Fibroblast of the conjunctiva (primary cell): Measurements from ENCODE around the gene WWTR1.

ENCODE experiments used
- DNase-seq: peaks from one replicate; pipeline ENCODE4 v3.0.0-alpha.2; 2010; ENCODE audit warnings: low read depth

WWTR1 gene

DNA sequence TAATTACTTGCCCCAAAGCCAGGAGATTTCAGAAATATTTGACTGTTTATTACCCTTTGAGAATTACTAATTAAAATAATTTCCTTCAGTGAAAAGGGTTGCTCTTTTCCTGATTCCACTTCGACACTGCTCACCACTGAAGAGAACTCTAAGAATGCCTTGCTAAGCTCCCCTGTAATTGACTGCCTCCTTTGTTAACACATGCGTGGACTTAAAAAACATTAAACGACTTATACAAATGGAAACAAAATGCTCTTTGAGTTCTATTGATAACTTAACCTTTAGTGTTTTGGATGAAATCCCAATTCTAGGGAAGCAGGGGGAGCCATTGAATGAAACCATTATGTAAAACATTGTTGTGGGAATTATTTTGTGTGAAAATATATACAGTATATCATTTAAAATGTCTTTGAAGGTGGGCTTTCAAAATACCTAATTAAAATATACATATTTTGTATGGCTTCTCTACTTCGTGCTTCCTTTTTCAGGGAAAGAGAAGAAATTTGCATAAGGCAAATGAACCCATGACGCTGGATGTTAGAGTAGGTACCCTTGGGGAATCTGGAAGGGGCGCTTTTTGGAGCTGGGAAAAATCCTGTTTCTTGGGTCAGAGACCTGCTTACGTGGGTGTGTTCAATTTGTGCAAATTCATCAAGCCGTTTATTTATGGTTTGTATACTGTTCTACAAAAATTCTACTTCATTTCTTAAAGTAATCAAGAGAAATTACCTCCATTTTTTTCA lies 64.2 kb downstream of the WWTR1 start:
- DNase-seq = no peak

DNA sequence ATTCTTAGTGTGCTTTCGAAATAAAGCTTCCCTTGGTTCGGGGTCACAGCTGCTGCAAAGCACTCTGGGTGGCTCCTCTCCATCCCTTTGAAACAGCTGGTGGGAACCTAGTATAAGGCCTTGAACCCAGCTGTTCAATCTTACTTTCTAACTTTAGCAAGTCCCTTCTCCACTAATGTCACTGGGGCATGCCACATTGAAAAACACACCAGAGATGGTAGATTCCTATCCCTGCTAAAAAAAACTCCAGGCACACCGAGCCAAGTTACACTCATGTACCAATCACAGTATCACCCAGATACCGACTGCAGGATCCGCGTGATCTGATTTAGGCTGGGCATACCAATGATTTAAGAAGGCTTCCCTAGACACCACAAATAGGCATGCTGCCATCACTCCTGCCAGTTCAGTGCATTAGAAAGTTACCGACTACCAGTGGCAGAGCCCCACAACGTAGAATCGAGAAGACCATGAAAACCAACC lies 65.0 kb downstream of the WWTR1 start:
- DNase-seq = no peak

DNA sequence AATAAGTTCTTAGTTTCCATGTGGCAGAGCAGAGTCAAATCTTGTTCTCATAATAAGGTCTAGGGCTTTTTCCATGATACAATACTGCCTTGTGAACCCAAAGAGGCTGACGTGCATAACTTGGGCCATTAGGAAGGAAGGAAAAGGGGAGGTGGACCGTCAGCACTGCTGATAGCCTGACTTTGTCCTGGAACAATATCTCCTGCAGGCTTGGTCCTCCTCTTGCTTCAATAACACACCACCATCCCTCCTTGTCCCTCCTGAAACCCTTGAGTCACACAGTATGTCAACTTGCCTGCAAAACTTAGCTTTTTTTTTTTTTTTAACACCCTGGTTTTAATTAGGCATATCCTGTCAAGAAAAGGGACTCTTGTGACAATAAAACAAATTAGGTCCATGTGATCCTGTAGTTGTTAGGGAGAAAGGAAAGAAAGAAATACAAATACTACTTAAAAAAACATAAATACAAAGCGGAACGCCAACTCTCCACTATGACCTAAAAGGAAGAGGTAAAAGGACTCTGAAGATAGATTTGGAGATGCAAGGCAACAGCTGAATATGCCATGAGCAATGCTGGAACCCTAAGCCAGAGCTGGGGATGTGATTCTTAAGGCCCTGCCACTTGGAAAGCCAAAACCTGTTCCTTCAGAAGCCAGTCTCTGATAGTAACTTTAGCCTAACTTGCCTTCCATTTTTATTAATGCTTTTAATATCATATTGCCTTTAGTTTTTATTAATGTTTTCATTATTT lies 67.0 kb downstream of the WWTR1 start:
- DNase-seq = no peak

DNA sequence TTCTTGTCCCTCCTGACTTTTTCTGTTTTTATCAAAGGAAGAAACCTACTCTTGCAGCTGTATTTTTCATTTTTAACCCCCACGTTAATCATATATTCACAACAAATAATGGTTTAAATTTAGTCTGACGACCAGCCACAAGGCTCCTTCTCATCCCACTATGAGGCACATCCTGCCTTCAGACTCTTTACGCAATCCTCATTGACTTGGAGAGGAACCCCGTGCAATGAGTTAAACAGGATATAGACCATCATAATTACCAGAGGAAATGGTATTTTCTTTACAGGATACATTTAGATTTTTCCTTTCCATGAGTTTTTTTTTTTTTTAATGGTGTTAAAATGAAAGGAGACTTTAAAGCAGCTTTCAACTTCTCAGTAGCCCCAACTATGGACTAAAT lies 68.5 kb downstream of the WWTR1 start:
- DNase-seq = no peak

DNA sequence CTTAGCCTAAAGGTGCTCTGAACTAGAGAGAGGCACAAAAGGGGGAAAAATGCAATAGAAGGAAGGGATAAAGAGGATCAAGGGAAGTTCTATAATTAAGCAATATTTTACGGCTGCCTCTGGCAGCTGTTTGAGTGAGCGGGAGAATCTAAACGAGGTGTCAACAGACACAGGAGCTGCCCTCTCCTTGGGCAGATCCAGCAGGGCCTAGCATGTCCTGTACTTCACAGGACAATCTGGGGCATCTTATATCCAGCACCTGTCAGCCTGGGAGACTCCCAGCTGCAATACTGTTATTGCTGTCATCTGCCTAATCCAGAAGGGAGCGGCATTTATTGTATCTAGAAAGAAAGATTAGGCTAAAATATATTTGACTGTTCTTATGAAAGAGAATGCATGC lies 68.9 kb downstream of the WWTR1 start:
- DNase-seq = no peak

DNA sequence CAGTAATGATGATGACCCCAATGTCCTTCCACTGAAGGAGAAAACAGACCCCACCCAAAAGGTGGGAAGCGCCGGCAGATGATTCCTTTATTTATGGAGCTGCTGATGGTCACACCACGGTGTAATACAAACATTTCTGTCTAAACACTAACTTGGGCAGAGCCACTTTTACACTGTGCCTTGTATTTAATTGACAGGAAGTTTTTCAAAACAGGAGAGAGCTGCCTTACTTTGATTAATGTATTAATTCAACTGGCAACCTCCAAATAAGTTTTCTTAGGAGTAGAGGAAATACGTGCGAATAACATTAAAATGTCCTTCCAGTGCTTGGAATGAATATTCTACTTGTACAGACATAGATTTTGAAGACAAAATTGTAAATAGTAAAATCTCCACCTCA lies 70.4 kb downstream of the WWTR1 start:
- no peak for DNase-seq

DNA sequence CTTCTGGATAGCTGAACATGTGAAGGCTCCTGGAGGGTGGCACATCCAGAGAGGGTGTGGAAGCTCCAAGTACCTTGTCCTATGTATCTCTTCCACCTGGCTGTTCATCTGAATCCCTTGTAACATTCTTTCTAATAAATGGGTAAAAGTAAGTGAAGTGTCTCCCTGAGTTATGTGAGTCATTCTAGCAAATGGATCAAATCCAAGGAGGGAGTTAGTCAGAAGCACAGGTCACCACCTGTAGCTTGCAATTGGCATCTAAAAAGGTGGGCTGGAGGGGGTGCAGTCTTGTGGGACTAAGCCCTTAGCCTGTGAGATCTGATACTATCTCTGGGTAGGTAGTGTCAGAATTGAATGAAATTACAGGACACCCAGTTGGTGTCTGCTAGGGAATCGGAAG lies 71.0 kb downstream of the WWTR1 start:
- DNase-seq = no peak

DNA sequence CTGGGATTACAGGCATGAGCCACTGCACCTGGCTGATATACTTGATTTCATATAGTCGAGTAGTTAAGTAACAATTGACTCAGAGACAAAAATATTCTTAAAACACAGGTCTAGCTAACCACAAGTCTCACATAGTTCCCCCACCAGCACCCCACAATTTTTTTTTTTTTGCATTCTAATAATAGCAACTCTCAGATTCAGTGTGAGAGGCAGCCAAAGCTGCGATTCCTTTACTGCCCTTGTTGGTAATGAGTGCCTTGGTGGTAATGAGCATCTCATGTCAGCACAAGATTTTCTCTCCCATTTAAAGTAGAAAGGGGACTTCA lies 72.5 kb downstream of the WWTR1 start:
- DNase-seq = no peak

DNA sequence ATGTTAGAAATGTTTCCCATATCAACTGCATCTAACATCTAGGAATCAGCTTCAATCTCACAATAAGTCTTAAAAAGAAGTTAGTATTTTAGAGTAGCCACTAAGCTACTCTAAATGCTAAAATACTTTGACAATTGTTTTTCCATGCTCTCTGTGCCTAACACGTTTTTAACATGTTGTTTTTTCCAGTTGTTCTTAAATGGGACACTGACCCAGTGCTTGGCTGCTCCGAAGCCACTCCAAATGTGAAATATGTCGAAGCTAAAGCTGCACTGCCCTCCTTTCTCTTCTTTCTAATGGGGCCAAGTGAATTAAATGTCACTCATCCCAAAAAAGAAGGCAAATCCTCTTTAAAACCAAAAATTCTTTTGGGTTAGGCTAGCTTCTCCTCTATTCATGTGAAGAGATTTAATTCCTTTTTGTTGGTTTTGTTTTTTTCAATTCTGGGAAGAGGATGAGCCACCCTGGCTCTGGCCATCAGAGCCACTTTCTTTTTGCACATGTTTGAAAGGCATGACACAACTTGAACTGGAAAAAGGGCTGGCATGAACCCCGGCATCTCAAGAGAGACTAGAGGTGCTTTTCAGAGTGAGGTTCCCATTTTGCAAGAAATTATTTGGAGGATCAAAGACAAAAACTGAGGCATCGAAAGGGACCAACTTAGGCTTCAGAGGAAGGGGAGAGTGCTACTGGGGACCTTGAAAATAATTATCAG lies 73.7 kb downstream of the WWTR1 start:
- no peak for DNase-seq

DNA sequence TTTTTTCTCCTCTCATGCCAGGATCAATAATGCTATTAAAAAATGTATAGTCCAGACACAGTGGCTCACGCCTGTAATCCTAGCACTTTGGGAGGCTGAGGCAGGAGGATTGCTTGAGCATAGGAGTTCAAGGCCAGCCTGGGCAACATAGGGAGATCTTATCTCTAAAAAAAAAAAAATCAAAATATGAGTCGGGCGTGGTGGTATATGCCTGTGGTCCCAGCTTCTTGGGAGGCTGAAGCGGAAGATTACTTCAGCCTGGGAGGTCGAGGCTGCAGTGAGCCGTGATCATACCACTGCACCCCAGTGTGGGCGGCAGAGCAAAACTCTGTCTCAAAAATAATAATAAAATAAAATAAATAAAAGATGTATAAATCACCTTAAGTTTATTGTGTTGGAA lies 75.4 kb downstream of the WWTR1 start:
- no peak for DNase-seq

DNA sequence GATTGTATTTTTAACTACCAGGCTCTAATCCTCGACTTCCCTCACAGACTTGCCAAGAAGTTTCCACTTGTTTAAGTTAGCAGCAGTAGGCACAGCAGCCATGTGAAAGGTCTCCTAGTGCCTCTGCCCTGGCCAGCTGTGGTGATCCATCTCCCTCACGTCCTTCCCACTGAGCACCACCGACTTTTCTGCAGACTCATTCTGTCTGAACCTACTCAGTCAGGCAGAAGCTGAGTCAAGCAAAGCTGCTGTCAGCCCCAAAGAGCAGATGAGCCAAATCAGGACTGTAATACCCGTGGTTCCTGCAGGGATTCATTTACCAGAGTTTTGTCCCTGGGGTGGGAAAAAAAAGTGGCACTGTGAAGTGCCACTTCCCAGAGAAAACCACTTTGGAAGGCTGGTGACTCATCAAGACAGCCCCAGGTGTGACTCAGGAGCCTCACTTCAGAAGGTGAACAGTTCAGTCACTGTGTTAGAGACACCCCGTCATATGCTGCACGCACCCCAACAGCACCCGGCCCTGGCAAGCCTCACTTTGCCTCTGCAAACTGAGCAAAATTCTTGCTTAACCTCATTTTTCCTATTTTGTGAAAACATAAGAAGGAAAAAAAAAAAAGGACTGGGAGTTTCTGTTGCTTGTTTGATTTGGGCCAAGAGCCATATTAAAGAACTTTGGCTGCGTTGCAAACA lies 76.0 kb downstream of the WWTR1 start:
- DNase-seq = peak; percentile 68

DNA sequence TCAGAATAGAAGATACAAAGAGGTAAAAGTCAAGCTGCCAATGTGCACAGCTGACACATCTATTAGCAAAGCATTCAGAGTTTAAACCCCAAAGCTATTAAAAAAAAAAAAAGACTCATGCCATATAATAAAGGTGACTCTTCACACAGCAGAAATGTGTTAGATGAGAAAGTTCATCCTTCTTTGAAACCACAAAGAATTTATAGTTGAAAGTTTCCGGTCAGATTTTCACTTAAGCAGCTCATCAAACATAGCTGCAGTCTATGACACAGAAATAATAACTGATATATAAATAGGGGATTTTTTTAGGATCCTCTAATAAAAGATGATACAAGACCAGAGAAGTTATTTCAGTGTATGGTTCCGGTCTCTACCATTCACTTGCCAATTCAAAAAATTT lies 76.6 kb downstream of the WWTR1 start:
- no peak for DNase-seq

DNA sequence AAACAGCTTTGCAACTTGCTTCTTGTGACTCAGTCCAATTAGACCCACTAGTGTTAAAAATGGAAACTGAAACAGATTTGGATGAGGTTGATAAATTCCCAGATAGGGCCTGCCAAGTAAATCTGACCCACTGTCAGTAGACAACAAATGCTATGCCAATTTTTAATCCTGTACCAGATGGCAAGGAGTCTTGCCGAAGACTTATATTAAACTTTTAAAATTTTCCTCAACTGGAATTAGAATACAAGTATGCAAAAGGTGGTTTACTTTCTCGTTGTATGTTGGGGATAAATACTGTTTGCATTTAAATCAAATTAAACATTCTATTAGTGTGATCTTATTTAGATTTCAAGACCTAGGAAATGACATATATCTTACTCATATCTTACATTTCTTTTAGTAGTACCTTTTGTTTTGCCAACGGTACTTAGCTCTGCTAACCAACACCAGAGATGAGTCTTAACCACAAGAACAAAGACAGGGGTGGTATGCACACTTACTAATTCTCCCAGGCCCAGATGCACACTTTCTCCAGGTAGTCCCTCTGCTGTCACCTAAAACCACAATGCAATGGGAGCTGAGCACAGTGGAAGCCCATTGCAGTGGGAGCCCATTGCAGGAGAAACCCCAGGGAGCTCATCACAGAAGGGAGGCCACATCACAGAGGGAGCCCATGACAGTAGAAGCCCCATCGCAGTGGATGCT lies 77.8 kb downstream of the WWTR1 start:
- peak; percentile 44 for DNase-seq

DNA sequence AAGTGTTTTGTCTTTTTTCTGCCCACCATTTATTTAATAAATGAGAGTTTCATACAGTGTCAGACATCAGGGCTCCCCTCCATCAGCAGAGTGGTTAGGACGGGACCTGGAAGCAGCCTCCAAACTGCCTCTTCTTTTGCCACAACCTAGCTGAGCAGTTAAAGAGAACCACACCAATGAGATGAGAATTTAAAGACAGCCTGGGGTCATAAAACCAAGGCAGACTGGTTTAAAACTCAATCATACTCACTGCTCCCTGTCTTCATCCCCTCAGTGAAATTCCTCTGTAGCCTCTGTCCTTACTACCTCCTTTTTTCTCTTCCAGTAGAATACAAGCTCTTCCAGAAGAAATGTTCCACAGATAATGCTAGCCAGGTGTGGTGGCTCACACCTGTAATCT lies 78.7 kb downstream of the WWTR1 start:
- no peak for DNase-seq

DNA sequence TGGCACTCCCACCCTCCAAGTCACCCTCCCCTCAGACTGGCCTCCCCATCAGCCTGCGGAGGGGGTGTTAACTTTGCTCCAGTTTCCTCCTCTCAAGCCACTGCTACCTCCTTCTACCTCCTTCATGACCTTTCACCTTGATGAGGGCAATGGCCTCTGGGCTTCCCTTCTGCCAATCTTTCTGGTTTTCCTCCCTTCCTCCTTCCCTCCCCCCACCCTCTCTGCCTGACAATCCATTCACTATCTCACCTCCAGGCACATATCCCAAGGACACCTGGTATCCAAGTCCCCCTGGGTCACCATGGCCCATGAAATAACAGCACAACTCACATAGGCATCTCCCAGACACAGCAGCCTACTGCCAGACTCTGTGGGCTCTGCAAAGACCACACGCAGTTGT lies 80.0 kb downstream of the WWTR1 start:
- no peak for DNase-seq

DNA sequence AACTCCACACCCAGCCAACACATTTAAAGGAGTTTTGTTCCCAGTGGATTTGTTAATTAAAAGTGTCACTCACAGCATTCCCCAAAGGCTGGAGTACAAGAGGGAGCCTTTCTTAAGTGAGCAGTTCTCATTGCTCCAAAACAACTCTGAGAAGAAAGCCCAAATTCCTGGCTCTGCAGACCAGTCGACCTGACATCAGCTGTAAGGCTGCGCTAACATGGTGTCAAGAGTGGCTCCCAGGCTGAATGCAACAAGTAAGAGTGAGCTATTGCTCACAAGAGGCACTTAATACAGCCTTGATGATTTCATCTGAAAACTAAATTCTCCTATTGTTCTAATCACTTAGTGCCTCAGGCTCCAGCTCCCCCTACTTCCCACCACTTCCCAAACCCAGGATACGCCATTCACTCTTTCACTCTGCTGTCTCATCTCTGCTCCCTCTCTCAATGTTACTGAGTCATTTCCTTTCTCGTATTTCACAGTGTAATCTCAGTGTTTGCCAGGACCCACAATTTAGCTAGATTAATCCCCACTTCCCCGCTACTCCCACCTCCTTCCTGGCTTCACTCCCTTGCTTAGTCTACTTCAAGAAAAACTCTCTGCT lies 81.8 kb downstream of the WWTR1 start:
- peak; percentile 88 for DNase-seq

DNA sequence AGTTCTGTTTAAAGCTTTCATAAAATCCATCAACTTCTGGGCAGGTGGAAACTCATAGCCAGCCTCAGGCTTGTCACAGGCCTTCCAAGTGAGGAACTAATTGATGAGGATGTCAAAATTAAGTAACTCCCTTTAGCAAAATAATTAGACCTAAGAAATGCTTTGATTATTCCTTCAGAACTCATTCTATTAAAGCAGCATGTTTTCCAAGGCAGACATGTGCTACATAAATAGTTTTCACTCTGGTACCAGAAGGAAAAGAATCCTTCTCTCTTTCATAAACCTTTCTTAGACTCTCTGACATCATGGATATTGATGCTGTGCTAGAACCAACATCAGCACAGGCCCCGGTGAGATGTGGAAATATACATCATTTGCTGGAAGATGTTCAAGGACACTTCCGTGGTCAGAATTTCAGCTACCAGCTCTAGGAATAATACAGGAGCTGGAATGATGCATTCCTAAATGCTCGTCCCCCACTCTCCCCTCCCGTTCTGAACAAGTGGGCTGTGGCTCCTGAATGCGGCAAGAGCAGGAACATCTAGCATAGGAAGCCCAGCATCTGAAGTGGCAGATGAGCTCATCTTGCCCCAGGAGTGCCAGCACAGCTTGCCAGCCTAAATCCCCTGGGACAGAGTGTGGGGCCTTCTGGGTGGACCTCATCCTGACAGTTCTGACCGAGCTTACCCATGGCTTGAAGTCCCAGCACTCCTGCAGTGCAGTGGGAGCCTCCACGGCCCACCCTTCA lies 82.4 kb downstream of the WWTR1 start:
- peak; percentile 84 for DNase-seq

DNA sequence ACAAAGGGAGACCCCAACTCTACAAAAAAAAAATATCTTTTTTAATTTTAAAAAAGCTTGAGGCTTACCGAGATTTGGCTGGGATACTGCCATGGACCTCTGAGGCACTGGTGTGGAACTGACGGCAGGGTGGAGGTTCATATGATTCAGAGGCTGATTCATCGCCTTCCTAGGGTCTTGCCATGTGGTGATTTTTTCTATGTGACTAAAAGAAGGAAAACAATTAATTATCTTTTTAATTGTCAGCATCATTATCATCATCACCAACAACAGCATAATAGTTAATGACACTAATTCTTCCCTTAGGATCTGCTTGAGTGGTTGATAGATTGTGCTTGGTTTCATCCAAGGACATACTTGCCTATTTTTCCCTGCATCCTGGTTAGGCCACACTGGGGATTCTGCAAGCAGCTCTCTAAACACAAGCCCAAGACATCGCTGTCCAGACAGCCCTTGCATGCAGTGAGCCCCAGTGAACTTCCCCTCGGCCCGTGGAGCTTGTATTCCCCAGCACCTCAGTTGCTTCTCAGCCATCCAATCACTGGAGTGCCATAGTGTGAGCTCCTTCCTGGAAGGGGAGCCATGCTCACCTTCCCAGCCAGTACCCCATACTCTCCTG lies 84.9 kb downstream of the WWTR1 start:
- peak; percentile 41 for DNase-seq

DNA sequence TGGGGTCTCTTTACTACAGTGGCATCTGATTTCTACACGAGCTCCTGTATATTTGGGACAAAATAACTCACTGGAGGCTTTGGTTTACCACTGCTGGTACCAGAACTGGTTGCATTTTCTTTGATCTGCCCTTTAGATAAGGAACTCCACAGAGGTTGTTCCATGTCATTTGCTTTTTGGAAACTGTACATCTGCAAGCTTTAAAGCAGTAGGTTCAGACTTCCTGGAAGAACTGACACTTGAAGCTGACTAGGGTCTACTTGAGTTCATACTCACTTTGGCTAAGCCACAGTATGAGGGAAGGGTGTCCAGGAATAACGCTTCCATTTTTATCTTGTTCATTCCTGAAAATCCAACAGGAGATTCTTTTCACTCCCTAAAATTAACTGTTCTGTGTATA lies 86.4 kb downstream of the WWTR1 start:
- no peak for DNase-seq

DNA sequence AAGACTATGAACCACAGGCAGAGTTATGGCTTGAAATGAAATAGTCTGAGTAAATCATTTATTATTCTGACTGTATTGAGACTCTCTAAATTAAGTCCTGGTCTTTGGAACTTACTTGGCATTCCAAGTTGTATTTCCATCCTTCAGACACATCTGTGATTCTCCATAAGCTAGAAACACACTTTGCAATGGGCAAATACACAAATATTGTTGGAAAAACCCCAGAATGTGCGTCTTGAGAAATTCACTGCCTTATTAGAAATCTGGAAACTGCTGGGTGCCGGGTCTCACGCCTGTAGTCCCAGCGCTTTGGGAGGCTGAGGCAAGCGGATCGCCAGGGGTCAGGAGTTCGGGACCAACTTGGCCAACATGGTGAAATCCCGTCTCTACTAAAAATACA lies 87.8 kb downstream of the WWTR1 start:
- no peak for DNase-seq
